Adrenal gland (tissue), 12 donors: Measurements from ENCODE around the gene CBFA2T3. TPM values are rescaled to one million over a fixed set of nuclear protein-coding genes. Genes with fewer than 3 reads are reported as not detected.

Experiments
- DNase-seq, 7 donors: peaks; one replicate each; pipeline ENCODE4 v3.0.0-alpha.2; 2019 to 2020
- H3K27ac ChIP-seq, 5 donors: fragments of 200-600 bp; sonication (generic) in 4 of 5; 1 replicate in 3 of 5; 2 replicates in 2 of 5; pipeline versions ENCODE4 v1.5.1 to v1.8.0; 2016 to 2020; ENCODE audit warnings: mild to moderate bottlenecking in 1 of 5
- H3K27me3 ChIP-seq: fragments of 200-600 bp; 2 replicates; pipeline ENCODE4 v1.8.0; 2021
- H3K36me3 ChIP-seq, 2 donors: fragments of 200-600 bp; replicated peaks in 1 of 2; 1 replicate in 1 of 2; 2 replicates in 1 of 2; pipeline versions ENCODE4 v1.5.1 to v1.8.0; 2018 to 2022
- H3K4me1 ChIP-seq, 2 donors: fragments of 200-600 bp; replicated peaks in 1 of 2; 1 replicate in 1 of 2; 2 replicates in 1 of 2; pipeline versions ENCODE4 v1.5.1 to v1.8.0; 2018 to 2021
- H3K4me3 ChIP-seq, 4 donors: fragments of 200-600 bp; sonication (generic) in 3 of 4; one replicate each; pipeline ENCODE4 v1.5.1; 2016 to 2018
- H3K9me3 ChIP-seq, 3 donors: fragments of 200-600 bp; sonication (generic) in 1 of 3; replicated peaks in 1 of 3; 1 replicate in 2 of 3; 2 replicates in 1 of 3; pipeline versions ENCODE4 v1.5.1 to v1.8.0; 2016 to 2021
- CTCF ChIP-seq, 6 experiments: fragments of 450-650 bp in 4 of 6; fragments of 200-600 bp in 2 of 6; sonication (generic) in 1 of 6; IDR thresholded peaks; 1 replicate in 5 of 6; 2 replicates in 1 of 6; pipeline versions ENCODE4 v1.5.1 to v1.8.0; 2016 to 2021; ENCODE audit warnings: antibody characterized with exemption in 6 of 6, mild to moderate bottlenecking in 2 of 6, moderate library complexity in 1 of 6
- POLR2A ChIP-seq, 2 donors: fragments of 450-650 bp; IDR thresholded peaks; one replicate each; pipeline ENCODE4 v1.6.1; 2017; ENCODE audit warnings: antibody characterized with exemption in 2 of 2, mild to moderate bottlenecking in 2 of 2, moderate library complexity in 1 of 2
- WGBS, 4 donors: extraction: QIAGEN DNeasy Blood & Tissue Kit in 2 of 4; methylation state at CpG; one replicate each; pipeline versions ENCODE4 v1.1.5 to v1.1.7; 2013 to 2017; 5-methylcytosine and 5-hydroxymethylcytosine counted together
- intact Hi-C, 2 donors: fragments of 100-400 bp; cut with DNase I; formaldehyde crosslinking; loops; one replicate each; pipeline versions ENCODE4 v1.14.1 to v1.15.0; 2022 to 2023
- polyA plus RNA-seq, 3 donors: library from polyadenylated mRNA; stranded (reverse); fragments of 200-250 nt in 2 of 3; fragments of 350-450 nt in 1 of 3; fragmentation: Illumina TruSeq in 1 of 3; extraction: RNeasy Lipid Tissue Mini Kit (QIAGEN cat#74804) in 1 of 3; gene quantifications; one replicate each; pipeline ENCODE4 v1.2.3, GENCODE V29; 2013 to 2014
- total RNA-seq, 9 donors: library from RNA; depleted of rRNA in 4 of 9; stranded (reverse); fragments of >200 nt in 4 of 9; fragments of 120-200 nt in 1 of 9; fragmentation: NEBNext Ultra II Directional in 1 of 9; extraction: Animal tissue kit (Norgen Biotek cat#: 25700) in 1 of 9; gene quantifications; one replicate each; pipeline versions ENCODE4 v1.1.0 to v1.2.4, GENCODE V29; 2013 to 2023
- donor health status: healthy with polysubstance abuse.
- donor health status: Bipolar disorder and iron deficiency.
- donor health status: DM: yes; HTN: yes; CAD: no.
- donor health status: DM: no; HTN: no; CAD: no.
- donor health status: DM: no; HTN: no; CAD: no.
- donor health status: DM: yes; HTN: yes; CAD: no.

CBFA2T3 gene
- total and polyA plus RNA-seq, 12 donors: 0.30 to 16.9 (median 2.2) TPM

GRCh38 chr16:88995746-88996535 lies 18.9 kb upstream of the CBFA2T3 start:
- no peak overlapping the region for H3K27ac ChIP-seq
- no peak for TF ChIP-seq CTCF (IDR thresholded peaks at IDR 0.05)
- no peak for TF ChIP-seq POLR2A (IDR thresholded peaks at IDR 0.05)
- no peak overlapping the region for H3K4me3 ChIP-seq
- peaks cover 24% of the 10 kb centered on the region for H3K27me3 ChIP-seq
- no peaks in the 10 kb centered on the region for H3K36me3 ChIP-seq
- DNase-seq: no peak
- intact Hi-C loops: no loop called here
- H3K9me3 ChIP-seq: peaks cover 0 to 7% (median 0%) of the 10 kb centered on the region in 3 donors
- H3K4me1 ChIP-seq: no peaks in the 10 kb centered on the region
- 83 to 96% (median 84%) methylated on average over 16 to 28 of the region's 28 CpGs for WGBS, 4 donors

- 45 to 78% (median 74%) methylated on average over 6 to 16 of the region's 16 CpGs for WGBS, 4 donors
- Histone ChIP-seq H3K4me1 (no peaks in the 10 kb centered on the region), H3K9me3 (peaks cover 0 to 7% (median 0%) of the 10 kb centered on the region in 3 donors), H3K36me3 (no peaks in the 10 kb centered on the region), H3K27ac (no peak overlapping the region), H3K27me3 (peaks cover 24% of the 10 kb centered on the region), H3K4me3 (no peak overlapping the region)
- intact Hi-C loops: no loop called here
- no peak for TF ChIP-seq CTCF (IDR thresholded peaks at IDR 0.05)
- no peak for TF ChIP-seq POLR2A (IDR thresholded peaks at IDR 0.05)
- no peak for DNase-seq
These were observed 18.2 kb upstream of the CBFA2T3 start for GRCh38 chr16:88995194-88995593.

- TF ChIP-seq CTCF (IDR thresholded peaks at IDR 0.05) (no peak), POLR2A (IDR thresholded peaks at IDR 0.05) (no peak)
- H3K9me3 ChIP-seq: peaks cover 0 to 7% (median 0%) of the 10 kb centered on the region in 3 donors
- DNase-seq: no peak
- 59 to 71% (median 69%) methylated on average over 11 to 12 of the region's 12 CpGs for WGBS, 4 donors
- intact Hi-C loops: no loop called here
- H3K27ac ChIP-seq: no peak overlapping the region
- H3K36me3 ChIP-seq: no peaks in the 10 kb centered on the region
- no peak overlapping the region for H3K4me3 ChIP-seq
- no peaks in the 10 kb centered on the region for H3K4me1 ChIP-seq
- peaks cover 24% of the 10 kb centered on the region for H3K27me3 ChIP-seq
These were observed 17.7 kb upstream of the CBFA2T3 start for GRCh38 chr16:88994695-88995094.

GRCh38 chr16:88993946-88994600 lies 17.1 kb upstream of the CBFA2T3 start:
- TF ChIP-seq POLR2A (IDR thresholded peaks at IDR 0.05): no peak
- TF ChIP-seq CTCF (IDR thresholded peaks at IDR 0.05): no peak
- intact Hi-C loops: no loop called here
- Histone ChIP-seq H3K27ac (no peak overlapping the region), H3K4me3 (no peak overlapping the region), H3K4me1 (no peaks in the 10 kb centered on the region), H3K36me3 (no peaks in the 10 kb centered on the region), H3K27me3 (peaks cover 24% of the 10 kb centered on the region), H3K9me3 (peaks cover 0 to 7% (median 0%) of the 10 kb centered on the region in 3 donors)
- DNase-seq: no peak
- 62 to 78% (median 70%) methylated on average over 9 to 19 of the region's 19 CpGs for WGBS, 4 donors
